ENCODE data around the gene NDUFS6.
"Not testable (repeated sequence)": the region's sequence is repeated elsewhere in the genome, so short reads cannot be mapped to it uniquely, and the experiment has no call there.

Gene NDUFS6

DNA sequence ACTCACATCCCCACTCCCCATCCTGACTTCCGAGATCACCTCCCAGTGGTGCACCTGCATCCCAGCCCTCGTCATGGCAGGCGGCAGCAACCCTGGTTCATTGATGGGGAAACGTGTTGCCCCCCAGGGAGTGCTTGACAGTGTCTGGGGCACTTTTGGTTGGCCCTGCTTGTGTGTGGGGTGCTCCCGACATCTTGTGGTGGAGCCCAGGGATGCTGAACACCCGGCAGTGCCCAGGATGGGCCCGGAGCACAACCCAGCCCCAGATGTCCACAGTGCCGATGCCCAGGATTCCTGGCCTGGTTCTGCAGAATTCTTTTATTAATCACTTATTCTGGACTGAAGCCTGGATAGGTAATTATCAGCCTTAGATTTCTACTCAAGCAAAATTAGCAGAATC lies 5.3 kb upstream of the NDUFS6 start:
- in situ Hi-C loops (cut with MboI; ENCODE audit: low sequenced_read_pairs), result no loop called here

DNA sequence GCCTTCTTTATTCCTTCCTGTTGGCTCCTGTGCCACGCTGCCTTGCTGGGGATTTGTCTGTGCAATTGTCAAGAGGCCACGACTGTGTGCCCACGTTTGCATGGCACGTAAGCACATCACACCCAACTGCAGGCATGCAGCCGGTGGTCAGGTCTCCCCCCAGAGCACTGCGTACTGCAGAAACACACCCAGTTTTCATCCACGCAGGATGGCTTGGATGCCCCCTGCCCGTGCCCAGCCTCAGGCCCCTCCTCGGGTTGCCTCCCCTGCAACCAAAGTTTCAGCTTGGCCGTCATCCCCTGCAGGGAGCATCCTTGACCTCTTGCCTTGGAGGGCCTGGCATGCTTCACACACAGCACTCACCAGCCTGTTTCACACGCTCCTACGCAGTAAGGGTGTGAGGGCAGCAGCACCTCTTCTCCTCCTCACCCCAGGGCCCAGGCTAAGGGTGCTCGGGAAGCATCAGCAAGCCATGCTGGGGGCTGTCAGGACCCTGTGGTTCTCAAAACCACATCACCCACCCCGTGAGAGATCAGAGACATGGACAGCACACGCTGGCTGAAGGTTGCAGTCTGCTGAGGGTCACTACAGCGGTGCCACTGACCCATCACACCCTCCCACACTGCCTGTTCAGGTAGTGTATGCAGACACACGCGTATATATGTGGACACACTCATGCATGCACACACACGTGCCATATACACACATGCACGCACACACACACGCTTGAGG lies 4.7 kb upstream of the NDUFS6 start:
- in situ Hi-C loops (cut with MboI; ENCODE audit: low sequenced_read_pairs), result no loop called here

DNA sequence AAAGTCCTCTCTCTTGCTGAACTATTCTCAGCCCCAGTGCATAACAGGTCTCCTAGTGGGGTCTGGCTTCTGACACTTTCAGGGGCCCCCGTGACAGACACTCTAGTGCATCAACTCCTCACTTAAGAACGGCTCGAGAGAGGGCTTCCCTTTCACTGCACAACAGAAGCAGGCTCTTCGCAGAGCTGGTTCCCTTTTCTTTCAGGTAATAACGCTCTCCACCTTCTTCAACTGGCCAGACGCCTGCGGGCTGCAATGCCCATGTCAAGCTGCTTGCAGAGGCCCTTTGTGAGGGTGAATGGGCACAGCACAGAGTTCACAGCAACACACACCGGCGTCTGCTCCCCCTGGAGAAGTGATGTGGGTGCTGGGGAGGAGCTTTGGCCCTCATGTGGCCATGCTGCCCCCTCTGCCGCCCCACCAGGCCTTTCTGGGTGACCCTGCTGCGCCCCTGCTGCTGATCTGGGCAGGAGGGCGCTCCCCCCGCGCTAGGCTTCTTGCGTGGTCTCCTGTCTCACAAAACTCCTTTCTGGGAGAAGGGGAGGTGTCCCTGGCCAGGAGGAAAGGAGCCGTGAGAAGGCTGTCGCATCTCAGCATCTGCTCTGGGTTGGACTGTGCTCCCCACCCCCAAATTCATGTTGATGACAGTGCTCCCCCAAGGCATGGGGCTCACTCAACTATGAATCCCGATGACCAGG lies 4.0 kb upstream of the NDUFS6 start:
- in situ Hi-C loops (cut with MboI; ENCODE audit: low sequenced_read_pairs), result no loop called here

DNA sequence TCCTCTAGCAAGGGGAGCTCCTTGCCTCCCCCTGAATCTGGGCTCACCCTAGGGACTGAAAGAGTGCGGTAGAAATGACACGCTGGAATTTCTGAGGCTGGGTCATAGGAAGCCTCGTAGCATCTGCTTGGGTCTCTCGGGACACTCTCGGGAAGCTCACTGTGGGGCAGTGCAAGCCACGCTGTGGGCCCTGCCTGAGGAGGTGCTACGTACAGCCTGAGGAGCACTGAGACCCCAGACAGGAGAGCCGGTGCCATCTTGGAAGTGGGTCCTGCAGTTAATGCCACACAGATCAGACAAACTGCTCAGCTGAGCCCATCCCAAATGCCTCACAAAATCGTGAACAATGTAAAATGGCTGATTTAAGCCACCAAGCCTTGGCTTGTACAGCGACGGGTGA lies 3.4 kb upstream of the NDUFS6 start:
- in situ Hi-C loops (cut with MboI; ENCODE audit: low sequenced_read_pairs), result no loop called here

DNA sequence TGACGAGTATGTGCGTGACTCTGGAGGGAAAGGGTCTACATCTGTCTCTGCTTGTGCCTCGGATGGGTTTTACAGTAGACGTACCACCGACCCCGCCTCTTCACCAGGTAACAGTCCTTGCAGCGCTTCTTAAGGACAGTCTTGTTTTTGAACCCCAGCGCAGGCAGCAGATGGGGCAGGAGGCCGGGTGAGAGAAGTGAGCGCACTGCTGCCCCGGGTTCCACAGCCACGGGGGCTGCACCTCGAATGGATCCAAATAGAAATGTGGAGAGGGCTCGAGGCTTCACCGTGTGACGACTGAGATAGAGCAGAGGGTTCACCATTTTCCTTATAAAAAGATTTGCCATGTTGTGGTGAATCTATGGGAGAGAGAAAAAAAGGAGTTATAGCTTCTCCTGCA lies 2.6 kb upstream of the NDUFS6 start:
- in situ Hi-C loops (cut with MboI; ENCODE audit: low sequenced_read_pairs), result not testable (repeated sequence)

DNA sequence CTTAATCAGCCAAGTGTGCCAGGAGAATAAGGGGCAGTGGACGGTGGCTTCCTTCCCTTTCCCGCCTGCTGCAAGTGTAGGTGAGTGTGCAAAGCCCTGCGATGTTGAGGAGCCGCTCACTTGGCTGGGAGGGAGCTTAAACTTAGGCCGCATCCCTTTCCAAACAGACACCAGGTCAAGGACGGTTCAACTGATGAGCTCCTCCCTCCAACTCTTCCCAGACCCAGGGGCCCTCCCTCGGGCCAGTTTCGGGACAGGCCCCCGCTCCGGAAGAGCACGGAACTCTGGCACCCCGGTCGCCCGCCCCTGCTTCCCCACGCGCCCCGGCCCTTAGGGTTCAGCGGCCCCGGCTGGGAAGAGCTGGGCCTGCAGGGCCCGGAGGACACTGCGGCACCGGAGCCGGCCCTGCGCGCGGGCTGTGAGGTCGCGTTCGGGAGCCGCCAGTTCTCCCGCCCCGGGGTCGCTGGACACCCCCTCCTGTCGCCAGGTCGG lies 2.1 kb upstream of the NDUFS6 start:
- in situ Hi-C loops (cut with MboI; ENCODE audit: low sequenced_read_pairs), result no loop called here

DNA sequence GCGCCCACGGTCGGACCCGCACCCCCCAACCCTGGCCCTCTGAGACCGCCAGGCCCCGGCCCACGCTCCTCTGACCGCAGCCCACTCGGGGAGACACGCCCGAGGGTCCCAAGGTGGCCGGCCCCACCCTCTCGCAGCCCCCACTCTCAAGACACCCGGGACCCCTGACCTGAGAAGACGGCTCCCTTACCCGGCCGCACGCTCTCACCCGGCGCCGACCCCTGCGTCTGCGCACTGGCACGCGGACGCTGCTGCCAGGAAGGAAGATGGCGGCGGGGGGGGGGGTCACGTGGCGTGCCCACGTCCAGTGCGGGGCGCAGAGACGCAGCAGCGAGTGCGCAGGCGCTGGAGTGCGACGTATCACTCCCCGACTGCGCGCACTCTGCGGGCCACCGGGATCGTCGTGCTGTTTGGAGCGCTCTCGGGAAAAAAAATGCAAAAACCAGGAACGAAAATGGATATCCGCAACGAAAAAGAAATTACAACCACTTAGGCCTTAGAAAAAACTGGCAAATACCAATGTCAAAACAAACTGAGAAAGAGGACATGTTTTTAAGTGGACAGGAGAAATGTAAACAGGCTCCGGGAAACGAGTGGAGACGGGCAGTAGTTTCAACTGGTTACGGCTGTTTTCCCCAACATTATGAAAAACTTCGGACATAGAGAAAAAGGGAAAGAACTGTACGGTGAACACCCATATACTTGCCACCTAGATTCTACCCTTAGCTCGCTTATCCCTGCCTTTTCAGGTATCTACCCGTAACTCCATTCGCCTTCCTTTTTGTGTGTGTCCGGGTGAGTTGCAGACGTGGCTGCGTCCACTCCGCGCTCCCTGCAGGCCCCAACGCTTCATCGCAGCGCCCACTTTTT lies 1.4 kb upstream of the NDUFS6 start, which contains the start of gene MRPL36:
Gene MRPL36 (minus strand): TSS at position 236 of the 870 bp plus-strand sequence. CDS start 902 bp downstream, outside the sequence.
- in situ Hi-C loops (cut with MboI; ENCODE audit: low sequenced_read_pairs), result no loop called here

DNA sequence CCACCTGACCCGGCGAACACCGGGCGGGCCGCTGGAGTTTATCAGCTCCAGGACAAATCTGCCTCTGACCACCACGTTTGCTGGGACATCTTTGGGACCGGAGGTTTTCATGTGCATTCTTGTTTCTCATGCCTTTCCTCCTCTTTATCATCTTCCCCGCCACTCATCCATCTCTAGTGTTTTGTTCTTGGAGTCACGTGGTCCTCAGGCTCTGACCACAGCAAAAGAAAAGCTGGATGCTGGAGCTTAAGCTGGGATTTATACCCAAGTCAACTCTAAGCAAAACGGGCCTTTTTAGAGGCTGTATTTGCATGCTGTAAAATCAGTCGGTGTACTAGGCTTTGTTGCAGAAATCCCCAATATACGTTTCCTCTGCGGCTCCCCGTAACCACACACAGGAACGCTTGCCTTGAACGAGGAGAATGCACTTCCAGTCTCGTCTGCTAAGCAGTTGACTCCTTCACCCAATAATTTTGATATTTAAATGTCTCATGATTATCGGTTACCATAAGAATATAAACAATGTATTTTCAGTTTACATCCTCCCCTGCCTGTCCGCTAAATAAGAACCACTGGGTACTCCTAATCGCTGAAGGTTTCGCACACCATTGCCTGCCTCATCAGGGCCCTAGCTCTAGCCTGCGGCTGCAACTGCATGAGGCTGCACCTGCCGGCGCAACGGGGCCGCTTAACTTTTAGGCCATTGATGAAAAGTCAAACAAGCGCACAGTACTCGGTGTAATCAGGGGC lies 560 bp upstream of the NDUFS6 start:
- in situ Hi-C loops (cut with MboI; ENCODE audit: low sequenced_read_pairs), result no loop called here

DNA sequence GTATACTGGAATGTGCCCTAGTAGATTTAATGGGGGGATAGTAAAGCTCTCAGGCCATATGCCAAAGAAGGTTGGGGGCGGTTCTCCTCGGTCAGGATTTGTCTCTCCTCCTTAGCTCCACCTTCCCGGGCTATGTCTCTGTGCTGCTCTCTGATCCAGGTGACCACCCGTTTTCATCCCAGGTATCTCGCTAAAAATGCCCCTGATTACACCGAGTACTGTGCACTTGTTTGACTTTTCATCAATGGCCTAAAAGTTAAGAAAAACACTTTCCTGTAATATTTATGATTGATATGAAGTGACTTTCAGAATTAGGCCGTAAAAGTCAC lies 724 bp downstream of the NDUFS6 start:
- in situ Hi-C loops (cut with MboI; ENCODE audit: low sequenced_read_pairs), result no loop called here

DNA sequence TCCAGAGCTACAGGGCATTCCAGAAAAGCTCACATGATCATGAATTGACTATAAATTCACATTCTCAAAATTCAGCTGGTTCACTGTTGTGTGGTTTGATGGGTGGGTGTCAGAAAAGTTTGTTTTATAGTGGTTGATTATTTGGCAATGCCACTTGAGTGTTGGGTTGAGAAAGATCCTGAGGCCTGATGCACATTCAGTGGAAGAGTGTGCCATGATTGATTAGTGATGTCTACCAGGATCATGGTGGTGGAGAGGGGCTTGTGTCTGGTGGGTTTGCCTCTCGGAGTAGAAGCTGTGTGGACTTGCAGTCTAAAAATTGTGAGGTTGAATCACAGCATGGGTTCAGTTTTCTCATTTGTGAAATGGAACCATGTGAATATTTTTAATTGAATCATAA lies 2.0 kb downstream of the NDUFS6 start:
- in situ Hi-C loops (cut with MboI; ENCODE audit: low sequenced_read_pairs), result no loop called here

DNA sequence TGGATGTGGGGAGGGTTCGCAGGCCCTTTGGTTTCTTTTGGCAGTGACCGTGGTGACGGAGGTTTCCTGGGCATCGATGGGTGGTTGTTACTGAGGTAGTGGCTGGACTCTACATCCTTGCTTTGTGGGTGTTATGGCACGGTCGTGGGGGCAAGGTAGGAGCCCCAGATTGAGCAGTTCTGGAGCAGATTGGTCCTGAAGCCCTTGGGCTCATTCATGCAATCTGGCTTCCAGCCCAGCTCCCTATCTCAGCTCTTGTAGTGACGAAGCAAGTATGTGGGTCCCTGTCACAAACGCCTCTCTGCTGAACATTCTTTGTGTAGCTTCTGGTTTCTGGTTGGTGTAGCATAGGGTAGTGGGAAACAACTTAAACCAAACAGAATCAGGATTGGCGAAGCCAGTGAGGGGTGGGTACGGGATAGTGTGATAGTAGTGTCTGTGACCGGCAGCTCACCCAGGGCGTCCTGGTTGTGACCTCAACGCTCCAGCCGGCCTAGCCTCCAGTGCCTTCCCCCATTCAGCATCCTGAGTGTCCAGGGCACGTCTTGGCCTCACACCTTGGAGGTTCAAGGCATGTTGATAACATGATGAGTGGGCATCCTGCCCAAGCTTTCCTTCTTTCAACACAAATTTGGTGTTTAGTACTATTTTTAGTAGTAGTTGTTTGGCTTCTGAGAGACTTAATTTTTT lies 2.9 kb downstream of the NDUFS6 start:
- in situ Hi-C loops (cut with MboI; ENCODE audit: low sequenced_read_pairs), result no loop called here

DNA sequence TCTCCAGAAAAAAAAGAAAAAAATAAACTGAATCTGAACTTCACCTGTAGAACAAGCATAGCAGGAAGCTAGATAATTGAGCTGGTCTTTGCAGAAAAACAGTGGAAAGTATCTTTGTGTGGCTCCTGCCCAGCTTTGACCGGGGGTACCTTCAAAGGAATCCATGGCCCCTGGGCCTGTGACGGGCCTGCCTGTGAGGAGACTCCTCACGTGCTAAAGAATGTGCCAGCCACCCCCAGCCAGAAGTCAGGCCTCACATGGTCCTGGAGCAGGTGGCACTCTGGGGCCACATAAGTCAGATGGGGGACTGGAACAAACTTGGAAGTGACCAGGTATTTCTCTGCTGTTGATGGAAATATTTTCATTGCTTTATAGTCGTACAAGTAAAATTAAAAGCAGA lies 4.1 kb downstream of the NDUFS6 start:
- in situ Hi-C loops (cut with MboI; ENCODE audit: low sequenced_read_pairs), result no loop called here

DNA sequence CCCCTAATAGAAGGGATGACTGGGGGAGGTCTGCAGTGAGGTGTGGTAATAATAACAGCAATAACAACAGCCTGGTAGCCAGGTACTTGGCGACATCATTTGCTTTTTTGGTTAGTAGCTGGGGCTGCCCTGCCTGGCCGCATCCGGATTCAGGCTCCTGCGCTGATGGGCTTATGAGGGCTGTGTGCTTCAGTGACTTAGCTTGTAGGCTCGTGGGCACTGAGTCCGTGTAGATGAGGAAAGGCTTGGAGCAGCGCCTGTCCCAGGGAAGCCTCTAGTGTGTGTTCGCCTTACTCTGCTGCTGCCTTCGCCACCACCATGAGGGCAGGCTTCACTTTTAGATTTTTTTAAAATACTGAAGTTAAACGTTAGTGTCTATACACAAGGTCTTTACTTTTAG lies 4.5 kb downstream of the NDUFS6 start:
- in situ Hi-C loops (cut with MboI; ENCODE audit: low sequenced_read_pairs), result no loop called here

DNA sequence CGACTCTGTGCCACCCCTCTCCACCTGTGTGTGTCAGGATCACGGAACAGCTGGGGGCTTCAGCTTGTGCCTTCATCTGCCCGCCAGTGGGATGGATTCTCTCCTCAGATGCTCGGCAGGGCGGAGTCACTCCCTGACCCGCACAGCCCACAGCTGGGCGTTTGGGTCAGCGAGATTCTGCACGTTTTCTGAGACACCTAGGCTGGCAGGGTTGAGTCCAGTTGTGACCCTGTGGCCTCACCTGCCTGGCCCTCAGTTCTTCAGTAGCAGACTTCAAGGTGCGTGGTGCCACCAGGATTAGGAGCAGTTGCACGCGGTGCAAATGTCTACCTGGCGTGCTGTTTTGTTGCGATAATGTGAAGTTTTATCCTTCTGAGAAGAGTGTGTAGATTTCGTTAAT lies 5.0 kb downstream of the NDUFS6 start:
- in situ Hi-C loops (cut with MboI; ENCODE audit: low sequenced_read_pairs), result no loop called here

DNA sequence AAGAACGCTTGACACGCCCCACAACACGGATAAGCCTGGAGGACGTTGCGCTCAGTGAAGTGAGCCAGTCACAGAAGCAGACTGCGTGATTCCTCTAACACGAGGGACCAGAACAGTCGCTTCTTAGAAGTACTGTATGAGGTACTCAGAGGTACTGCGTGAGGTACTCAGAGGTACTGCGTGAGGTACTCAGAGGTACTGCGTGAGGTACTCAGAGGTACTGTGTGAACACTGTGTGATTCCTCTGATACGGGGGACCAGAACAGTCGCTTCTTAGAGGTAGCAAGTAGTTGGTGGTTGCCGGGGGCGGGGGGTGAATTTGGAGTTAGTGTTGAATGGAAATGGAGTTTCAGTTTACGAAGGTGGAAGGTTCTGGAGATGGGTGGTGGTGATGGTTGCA lies 5.8 kb downstream of the NDUFS6 start:
- in situ Hi-C loops (cut with MboI; ENCODE audit: low sequenced_read_pairs), result no loop called here

DNA sequence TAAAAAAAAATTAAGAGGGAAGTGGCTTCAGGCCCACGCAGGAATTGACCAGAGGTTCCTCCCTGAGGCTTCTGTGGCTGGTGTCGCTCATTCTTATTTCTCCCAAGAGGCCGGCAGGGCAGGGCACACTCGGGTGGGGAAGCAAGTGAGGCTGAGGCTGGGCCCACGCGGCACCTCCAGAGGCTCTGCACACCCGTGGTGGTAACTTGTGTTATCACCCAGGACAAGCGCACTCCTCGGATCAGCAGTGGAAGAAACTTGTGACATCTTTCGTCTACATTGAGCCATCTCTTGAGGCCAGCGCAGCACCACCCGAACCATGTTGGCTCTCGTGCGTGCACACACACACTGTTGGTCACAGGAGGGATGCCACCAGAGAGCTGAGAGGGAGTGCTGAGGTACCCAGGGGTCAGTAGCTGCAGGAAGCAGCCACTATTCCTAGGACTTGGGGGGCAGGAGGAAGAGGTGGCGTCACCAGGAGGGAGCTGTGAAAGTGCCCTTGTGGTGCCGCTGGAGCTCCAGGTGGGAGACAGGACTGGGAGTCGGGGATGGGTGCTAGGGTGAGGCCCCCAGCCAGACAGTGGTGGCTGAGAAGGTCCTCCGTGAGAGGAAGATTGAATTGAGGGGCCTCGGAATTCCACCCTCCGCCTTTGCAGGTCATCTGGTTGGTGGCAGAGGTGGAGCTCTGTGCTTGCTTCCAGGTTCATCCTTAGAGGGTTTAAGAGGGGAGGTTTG lies 6.4 kb downstream of the NDUFS6 start:
- in situ Hi-C loops (cut with MboI; ENCODE audit: low sequenced_read_pairs), result no loop called here

DNA sequence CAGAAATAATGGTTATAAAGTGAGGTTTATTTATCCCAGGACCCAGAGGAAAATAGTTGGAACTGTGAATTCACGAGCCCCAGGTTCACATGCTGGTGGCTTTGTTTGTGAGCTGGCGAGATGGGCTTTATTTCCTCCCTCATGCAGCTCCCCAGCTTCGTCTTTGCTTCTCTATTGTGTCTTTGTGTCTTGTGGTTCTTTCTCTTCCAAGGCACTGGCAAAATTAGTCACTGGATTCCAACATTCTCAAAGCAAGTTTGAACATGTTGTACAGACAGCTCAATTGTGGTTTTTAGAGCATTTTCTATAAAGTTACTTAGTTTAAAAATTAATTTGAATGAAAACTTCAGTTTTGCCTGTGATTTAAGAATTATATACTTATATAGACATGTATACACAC lies 7.2 kb downstream of the NDUFS6 start:
- in situ Hi-C loops (cut with MboI; ENCODE audit: low sequenced_read_pairs), result no loop called here

DNA sequence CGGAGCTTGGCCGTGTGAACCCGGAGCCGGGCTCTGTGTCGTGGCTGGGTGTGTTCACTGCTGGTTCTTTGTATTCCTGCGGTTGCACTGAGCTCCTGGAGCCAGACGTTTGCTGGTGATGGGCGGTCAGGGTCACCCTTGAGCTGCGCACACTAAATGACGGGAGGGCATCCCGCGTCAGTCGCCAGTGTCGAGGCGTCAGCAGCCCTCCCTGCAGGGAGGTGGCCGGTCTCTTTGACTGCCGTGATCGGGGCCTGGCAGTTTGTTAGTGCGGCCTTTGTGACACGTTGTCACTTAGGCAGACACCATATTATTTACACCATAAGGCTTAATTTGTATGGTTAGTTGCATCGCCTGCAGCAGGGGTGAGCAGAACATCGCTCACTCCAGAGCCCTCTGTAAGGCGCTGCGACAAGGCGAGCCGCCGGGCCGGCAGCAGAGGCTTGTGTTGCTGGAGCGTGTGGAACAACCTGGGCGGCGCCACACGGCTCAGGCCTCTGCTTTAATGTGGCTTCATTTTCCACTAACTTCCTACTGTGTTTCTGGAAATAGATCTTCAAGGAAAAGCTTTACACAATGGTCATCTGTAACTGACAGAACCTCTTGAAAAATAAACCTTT lies 8.3 kb downstream of the NDUFS6 start:
- in situ Hi-C loops (cut with MboI; ENCODE audit: low sequenced_read_pairs), result no loop called here

DNA sequence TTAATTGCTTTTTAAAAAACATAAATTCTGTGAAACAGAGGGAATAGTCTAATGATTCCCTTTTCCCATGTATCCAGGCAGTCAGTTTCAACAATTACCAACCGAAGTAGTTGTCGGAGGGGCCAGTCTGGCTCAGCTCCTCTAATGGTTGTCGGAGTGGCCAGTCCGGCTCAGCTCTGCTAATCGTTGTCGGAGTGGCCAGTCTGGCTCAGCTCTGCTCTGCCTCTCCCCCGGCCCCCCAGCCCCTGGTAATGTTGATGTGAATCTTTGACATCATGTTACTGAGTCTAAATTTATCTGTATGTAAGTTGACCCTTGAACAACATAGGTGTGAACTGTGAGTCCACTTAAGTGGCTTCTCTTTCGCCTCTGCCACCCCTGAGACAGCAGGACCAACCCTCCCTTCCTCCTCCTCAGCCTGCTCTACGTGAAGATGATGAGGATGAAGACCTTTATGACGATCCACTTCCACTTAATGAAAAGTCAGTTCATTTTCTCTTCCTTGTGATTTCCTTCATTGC lies 9.4 kb downstream of the NDUFS6 start:
- in situ Hi-C loops (cut with MboI; ENCODE audit: low sequenced_read_pairs), result no loop called here

All from HL-60/S4 treated with retinoic acid at 250 ng/mL for 4 days and 3 days (cell line).